GM12892 (cell line): Measurements from ENCODE around the gene GPR31. TPM values are rescaled to one million over a fixed set of nuclear protein-coding genes. Genes with fewer than 3 reads are reported as not detected.
"Not testable (repeated sequence)": the region's sequence is repeated elsewhere in the genome, so short reads cannot be mapped to it uniquely, and the experiment has no call there.

Experiments used
- DNase-seq: peaks from one replicate; pipeline ENCODE4 v3.0.0; 2011; ENCODE audit not compliant: insufficient read length
- FAIRE-seq: peaks from 2 replicates; lab custom pipeline; 2011; peaks lifted over from hg19 to GRCh38; lab: Jason Lieb, UNC
- POLR2A ChIP-seq: IDR thresholded peaks from 2 replicates; pipeline ENCODE4 v1.6.1; 2011; ENCODE audit warnings: low read depth, low read length, control low read depth
- POLR2AphosphoS5 ChIP-seq: IDR thresholded peaks from 2 replicates; pipeline ENCODE4 v1.6.1; 2011; ENCODE audit warnings: low read depth, low read length, control low read depth
- TAF1 ChIP-seq: IDR thresholded peaks from 2 replicates; pipeline ENCODE4 v1.6.1; 2011; ENCODE audit warnings: low read depth, mild to moderate bottlenecking, control low read depth, low read length, borderline replicate concordance
- polyA plus RNA-seq: library from polyadenylated mRNA; unstranded; fragments of >200 nt; gene quantifications from one replicate; pipeline ENCODE4 v1.2.1, GENCODE V29; 2012; ENCODE audit warnings: missing spikeins, inconsistent platforms; ENCODE audit not compliant: missing spikeins

Gene GPR31
- not detected for polyA plus RNA-seq

- DNase-seq (no peak), FAIRE-seq (no peak)
- TF ChIP-seq TAF1 (no peak), POLR2A (no peak), POLR2AphosphoS5 (no peak)
Observed at GRCh38 chr6:167157863-167158262, at the start of gene GPR31. TSS of gene GPR31 (minus strand) at chr6:167157980. CDS start at chr6:167157831, 149 bp downstream.

GRCh38 chr6:167207527-167207926 is 49.7 kb upstream of the GPR31 start:
- no peak for FAIRE-seq
- no peak for TF ChIP-seq TAF1
- TF ChIP-seq POLR2A = no peak
- TF ChIP-seq POLR2AphosphoS5 = no peak
- DNase-seq = no peak

GRCh38 chr6:167205316-167205715 is 47.5 kb upstream of the GPR31 start:
- not testable (repeated sequence) for FAIRE-seq, DNase-seq

- not testable (repeated sequence) for FAIRE-seq, DNase-seq
Observed at GRCh38 chr6:167204059-167204348, 46.2 kb upstream of the GPR31 start.

- FAIRE-seq, DNase-seq: not testable (repeated sequence)
Observed at GRCh38 chr6:167203261-167204058, 45.7 kb upstream of the GPR31 start.

- DNase-seq, FAIRE-seq: not testable (repeated sequence)
Observed at GRCh38 chr6:167202613-167203012, 44.8 kb upstream of the GPR31 start.

DNA sequence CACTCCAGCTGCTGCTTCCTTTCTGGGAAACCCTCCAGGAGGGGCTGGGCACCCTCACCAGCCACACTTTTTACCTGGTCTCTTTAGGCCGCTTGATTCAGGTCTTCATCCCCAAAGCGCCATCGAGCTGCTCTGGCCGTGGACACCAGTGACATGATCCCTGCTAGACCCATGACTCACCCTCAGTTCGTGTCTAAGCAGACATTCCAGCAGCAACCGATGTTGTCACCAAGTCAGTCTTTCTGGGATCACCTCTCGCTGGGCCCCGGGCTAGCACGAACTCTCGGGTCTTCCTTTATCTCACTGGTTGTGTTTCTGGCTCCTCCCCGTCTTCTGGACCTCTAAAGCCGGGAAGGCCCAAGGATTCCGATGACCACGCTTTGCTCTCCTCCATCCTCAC is 43.0 kb upstream of the GPR31 start:
- FAIRE-seq = no peak
- no peak for DNase-seq
- TF ChIP-seq POLR2AphosphoS5 (no peak), POLR2A (no peak), TAF1 (no peak)

DNA sequence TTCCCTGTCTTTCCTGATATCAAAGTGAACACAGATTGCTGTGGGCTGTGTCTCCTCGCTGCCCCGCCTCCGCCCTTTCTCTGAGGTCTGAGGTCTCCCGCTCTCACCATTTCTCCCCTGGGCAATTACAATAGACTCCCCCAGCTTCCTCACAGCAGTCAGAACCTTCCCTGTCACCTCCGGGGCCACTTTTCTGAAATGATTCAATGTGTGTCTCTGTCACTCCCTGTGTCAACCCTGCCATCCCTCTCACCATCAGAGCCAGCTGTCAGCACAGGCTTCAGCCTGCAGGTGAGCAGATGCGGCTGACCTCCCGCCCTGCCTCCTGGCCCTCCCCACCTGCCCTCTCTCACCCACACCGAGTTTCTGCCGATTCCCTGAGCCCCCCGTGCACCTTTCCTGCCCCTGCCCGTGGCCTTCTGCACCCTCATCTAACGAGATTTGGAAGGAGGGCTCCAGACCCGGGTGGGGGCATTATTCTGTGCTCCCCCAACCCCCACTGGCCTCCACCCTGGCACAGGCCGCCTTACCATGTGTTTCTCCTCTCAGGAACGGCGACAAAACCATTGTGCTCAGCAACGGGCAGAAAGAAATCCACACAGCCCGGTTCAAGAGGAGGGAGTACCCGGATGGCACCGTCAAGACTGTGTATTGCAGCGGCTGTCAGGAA is 38.3 kb upstream of the GPR31 start:
- not testable (repeated sequence) for FAIRE-seq

DNA sequence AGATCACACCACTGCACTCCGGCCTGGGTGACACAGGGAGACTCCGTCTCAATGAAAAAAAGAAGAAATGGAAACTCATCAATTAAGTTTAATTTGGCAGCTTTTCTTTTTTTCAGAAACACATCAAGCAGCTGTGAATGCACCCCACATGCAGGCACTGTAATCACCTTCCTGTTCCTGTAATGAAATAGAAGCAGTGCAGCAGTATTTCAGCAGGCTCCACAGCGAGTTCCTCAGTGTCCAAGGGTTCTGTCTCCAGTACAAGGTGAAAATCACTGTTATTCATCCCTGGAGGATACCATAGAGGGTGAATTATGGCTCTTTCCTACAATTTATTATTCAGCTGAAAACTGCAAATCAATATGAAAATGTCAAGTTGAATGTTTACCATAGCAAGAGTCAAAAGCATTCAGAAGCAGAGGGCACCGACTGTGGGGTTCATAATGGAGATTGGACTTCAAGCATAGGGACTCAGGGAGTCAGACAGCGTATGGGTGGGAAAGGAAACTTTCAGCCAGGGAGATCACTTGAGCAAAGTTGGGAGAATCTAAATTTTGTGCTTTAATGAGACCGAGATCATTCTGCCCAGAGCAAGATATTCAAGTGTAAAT is 35.8 kb upstream of the GPR31 start:
- not testable (repeated sequence) for FAIRE-seq, DNase-seq

More for the DNA sequence above, 38.3 kb upstream of the GPR31 start:
- not testable (repeated sequence) for DNase-seq

GRCh38 chr6:167191043-167191583 is 33.3 kb upstream of the GPR31 start:
- FAIRE-seq, DNase-seq: not testable (repeated sequence)

DNA sequence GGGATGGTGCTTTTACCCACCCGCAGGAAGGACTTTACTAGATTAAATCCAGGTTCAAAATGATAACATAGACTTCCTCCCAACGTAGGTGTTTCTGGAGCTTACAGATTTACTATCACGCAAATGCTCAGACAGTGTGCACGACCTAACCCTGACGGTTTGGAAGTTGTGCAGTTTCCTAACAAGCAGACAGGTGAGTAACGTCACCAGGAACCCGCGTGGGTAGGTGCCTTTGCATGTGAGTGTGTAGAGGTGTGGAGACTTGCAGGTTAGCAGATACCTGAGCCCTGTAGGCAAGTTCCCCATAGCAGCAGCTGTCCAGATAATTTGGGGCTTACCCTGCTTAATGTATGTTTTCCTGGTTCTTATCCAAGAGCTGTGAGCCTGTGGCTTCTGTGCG is 29.5 kb upstream of the GPR31 start:
- not testable (repeated sequence) for FAIRE-seq, DNase-seq

DNA sequence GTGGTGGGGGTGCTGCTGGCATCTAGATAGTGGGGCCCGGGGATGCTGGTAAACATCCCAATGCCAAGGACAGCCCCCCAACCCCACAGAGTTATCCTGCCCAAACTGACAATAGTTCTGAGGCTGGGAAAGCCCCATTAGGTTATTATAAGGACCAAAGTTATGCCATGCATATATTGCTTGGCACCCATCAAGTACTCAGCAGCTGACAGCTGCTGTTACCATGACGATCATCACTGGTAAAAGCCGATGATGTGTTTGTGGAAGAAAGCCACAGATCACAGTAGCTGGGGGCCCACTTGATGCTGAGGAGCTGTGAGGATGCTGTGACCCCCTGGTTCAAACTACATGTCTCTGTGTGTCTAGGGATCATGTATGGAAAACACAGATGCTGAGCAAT is 27.3 kb upstream of the GPR31 start:
- not testable (repeated sequence) for DNase-seq, FAIRE-seq

DNA sequence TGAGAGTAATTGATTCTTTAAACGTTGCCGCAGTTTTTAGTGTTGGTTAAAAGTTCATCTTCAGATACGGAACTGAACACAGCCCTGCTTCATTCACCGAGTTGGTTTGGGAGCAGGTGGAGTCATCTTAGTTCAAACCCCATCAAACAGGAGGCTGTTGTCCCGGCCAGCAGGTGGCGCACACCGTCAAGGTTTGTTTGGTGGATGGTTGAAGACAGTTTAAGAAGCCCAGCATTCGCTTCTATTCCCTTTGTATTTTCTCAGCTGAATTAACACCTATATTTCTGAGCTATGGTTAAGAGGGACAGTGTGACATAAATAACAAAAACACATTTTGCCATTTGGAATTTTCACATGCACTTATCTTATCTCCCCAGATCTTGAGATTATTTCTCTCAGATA is 25.1 kb upstream of the GPR31 start:
- peak; percentile 97 for FAIRE-seq
- DNase-seq = not testable (repeated sequence)

DNA sequence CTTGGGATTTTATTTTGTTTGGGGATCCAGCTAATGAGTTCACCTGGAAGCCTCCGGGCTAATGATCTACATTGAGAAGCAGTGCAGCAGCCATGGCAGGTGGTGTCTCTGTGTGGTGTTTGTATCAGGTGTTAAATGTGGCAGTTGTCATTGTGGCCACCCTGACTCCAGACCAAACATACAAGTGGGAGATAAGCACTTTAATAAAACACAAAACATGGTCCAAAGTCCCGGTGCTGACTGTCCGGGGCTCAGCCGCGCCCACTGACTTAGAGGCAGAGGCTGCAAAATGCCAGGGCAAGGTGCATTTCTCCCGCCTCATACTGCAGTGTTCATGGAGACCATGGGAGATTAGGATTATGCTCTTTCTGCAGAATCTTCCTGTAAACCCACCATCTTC is 23.6 kb upstream of the GPR31 start:
- FAIRE-seq, DNase-seq: not testable (repeated sequence)

- FAIRE-seq = not testable (repeated sequence)
Observed at GRCh38 chr6:167180086-167180485, 22.3 kb upstream of the GPR31 start.

GRCh38 chr6:167178896-167179655 is 21.3 kb upstream of the GPR31 start:
- not testable (repeated sequence) for FAIRE-seq, DNase-seq

More at GRCh38 chr6:167180086-167180485, 22.3 kb upstream of the GPR31 start:
- not testable (repeated sequence) for DNase-seq

GRCh38 chr6:167177271-167177670 is 19.5 kb upstream of the GPR31 start:
- FAIRE-seq, DNase-seq: not testable (repeated sequence)

GRCh38 chr6:167172011-167172410 is 14.2 kb upstream of the GPR31 start:
- FAIRE-seq, DNase-seq: not testable (repeated sequence)
